SU-DHL-6 (cell line): ENCODE measurements around the gene ZFP37.

Experiments used
- H2AFZ ChIP-seq: fragments of 200-600 bp; sonication (generic); 2 replicates; pipeline ENCODE4 v1.6.1; 2014; ENCODE audit warnings: low read depth, mild to moderate bottlenecking, moderate library complexity, mixed read lengths, antibody characterized with exemption, low read length; ENCODE audit not compliant: severe bottlenecking
- H3F3A ChIP-seq: fragments of 200-600 bp; shearing (Covaris generic); 2 replicates; pipeline ENCODE4 v1.6.0; 2016; ENCODE audit warnings: antibody characterized with exemption, mild to moderate bottlenecking; ENCODE audit not compliant: insufficient read depth
- H3K27ac ChIP-seq: fragments of 200-600 bp; sonication (generic); 2 replicates; pipeline ENCODE4 v1.5.1; 2016; ENCODE audit warnings: low read depth, mild to moderate bottlenecking, low read length, moderate library complexity, mixed read lengths
- H3K27me3 ChIP-seq: fragments of 200-600 bp; sonication (generic), shearing (Covaris generic); 2 replicates; pipeline ENCODE4 v1.6.0; 2014; ENCODE audit warnings: mild to moderate bottlenecking, low read length
- H3K36me3 ChIP-seq: fragments of 200-600 bp; sonication (generic); 2 replicates; pipeline ENCODE4 v1.6.1; 2014; ENCODE audit warnings: mild to moderate bottlenecking, low read length, mixed read lengths
- H3K4me2 ChIP-seq: fragments of 300-600, 200-600 bp; shearing (Covaris generic), sonication (generic); 2 replicates; pipeline ENCODE4 v1.6.0; 2014; ENCODE audit warnings: low read length, low read depth, mild to moderate bottlenecking; ENCODE audit not compliant: poor library complexity, severe bottlenecking
- H3K4me3 ChIP-seq: fragments of 200-600 bp; sonication (generic); 2 replicates; pipeline ENCODE4 v1.5.1; 2014; ENCODE audit warnings: antibody characterized with exemption, low read length, mild to moderate bottlenecking, mixed read lengths; ENCODE audit not compliant: insufficient read depth, poor library complexity, severe bottlenecking
- H3K79me2 ChIP-seq: fragments of 200-600 bp; sonication (generic); 2 replicates; pipeline ENCODE4 v1.6.1; 2014; ENCODE audit warnings: mild to moderate bottlenecking, low read length, moderate library complexity; ENCODE audit not compliant: insufficient read depth
- H3K9ac ChIP-seq: fragments of 200-600 bp; sonication (generic); 2 replicates; pipeline ENCODE4 v1.7.0; 2014; ENCODE audit warnings: mild to moderate bottlenecking, low read length
- H3K9me2 ChIP-seq: fragments of 200-600 bp; sonication (generic); replicated peaks from 2 replicates; pipeline ENCODE4 v1.6.1; 2014; ENCODE audit warnings: low read length; ENCODE audit not compliant: insufficient read depth
- H3K9me3 ChIP-seq: fragments of 200-600 bp; sonication (generic); 2 replicates; pipeline ENCODE4 v1.6.1; 2014; ENCODE audit warnings: low read length, mixed read lengths; ENCODE audit not compliant: insufficient read depth
- H4K20me1 ChIP-seq: fragments of 200-600 bp; sonication (generic); 2 replicates; pipeline ENCODE4 v1.6.1; 2014; ENCODE audit warnings: low read depth, mild to moderate bottlenecking, antibody characterized with exemption, low read length, moderate library complexity, mixed read lengths
- CTCF ChIP-seq: fragments of 200-600 bp; sonication (generic); IDR thresholded peaks from one replicate; pipeline ENCODE4 v1.5.1; 2017; ENCODE audit warnings: antibody characterized with exemption, mild to moderate bottlenecking, low read length, moderate library complexity; ENCODE audit not compliant: insufficient read depth, poor library complexity, severe bottlenecking
- EZH2phosphoT487 ChIP-seq: fragments of 200-600 bp; sonication (generic), shearing (Covaris generic); conservative IDR thresholded peaks from 2 replicates; pipeline ENCODE4 v1.6.1; 2018; ENCODE audit warnings: mild to moderate bottlenecking, antibody characterized with exemption, low read length, moderate library complexity, mixed read lengths

Gene ZFP37

DNA sequence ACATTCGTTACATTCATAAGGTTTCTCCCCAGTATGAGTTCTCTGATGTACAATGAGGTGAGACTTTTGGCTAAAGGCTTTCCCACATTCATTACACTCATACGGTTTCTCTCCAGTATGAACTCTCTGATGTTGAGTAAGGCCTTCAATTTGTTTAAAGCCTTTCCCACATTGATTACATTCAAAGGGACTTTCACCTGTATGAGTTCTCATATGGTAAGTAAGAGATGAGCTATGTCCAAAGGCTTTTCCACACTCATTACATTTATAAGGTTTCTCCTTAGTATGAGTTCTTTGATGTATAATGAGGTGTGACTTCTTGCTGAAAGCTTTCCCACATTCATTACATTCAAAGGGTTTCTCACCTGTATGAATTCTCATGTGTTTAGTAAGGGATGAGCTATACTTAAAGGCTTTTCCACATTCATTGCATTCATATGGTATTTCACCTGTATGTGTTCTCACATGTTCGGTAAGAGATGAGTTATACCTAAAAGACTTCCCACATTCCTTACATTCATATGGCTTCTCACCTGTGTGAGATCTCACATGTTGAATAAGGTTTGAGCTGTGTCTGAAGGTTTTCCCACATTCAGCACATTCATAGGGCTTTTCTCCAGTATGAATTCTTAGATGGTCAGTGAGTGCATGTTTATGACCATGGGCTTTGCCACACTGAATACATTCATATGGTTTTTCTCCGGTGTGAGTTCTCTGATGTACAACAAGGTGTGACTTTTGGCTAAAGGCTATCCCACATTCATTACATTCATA lies 13.5 kb downstream of the ZFP37 start:
- no peak for TF ChIP-seq EZH2phosphoT487
- no peak for TF ChIP-seq CTCF
- Histone ChIP-seq H3K4me2 (no peak overlapping the region), H4K20me1 (no peaks in the 10 kb centered on the region), H3F3A (no peaks in the 10 kb centered on the region), H3K36me3 (no peaks in the 10 kb centered on the region), H3K9me3 (peaks cover 58% of the 10 kb centered on the region), H3K27ac (no peak overlapping the region), H3K9me2 (no peaks in the 10 kb centered on the region), H3K4me3 (no peak overlapping the region), H2AFZ (no peak overlapping the region), H3K27me3 (no peaks in the 10 kb centered on the region), H3K79me2 (no peaks in the 10 kb centered on the region), H3K9ac (no peak overlapping the region)

DNA sequence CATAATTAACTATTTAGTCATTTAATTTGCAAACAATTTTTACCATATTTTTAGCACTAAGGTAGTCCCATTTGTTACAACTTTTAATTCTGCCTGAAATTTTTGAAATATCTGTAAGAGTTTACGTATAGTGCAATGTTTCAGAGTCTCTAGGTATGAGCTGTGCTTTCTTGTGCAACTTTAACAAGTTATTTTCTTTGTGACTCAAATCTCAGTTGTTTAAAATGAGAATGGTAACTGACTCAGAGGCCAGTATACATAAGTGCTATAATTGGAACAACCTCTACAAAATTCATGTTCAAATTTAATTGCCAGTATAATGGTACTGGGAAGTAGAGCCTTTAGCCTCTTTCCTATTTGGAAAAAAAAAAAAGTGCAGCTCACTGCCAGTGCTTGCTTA lies 30.3 kb downstream of the ZFP37 start:
- no peaks in the 10 kb centered on the region for H3K9me2 ChIP-seq
- H3F3A ChIP-seq, result no peaks in the 10 kb centered on the region
- no peak overlapping the region for H3K4me3 ChIP-seq
- no peak overlapping the region for H3K9ac ChIP-seq
- no peak overlapping the region for H2AFZ ChIP-seq
- H4K20me1 ChIP-seq, result no peaks in the 10 kb centered on the region
- no peak overlapping the region for H3K27ac ChIP-seq
- H3K27me3 ChIP-seq, result no peaks in the 10 kb centered on the region
- H3K4me2 ChIP-seq, result no peak overlapping the region
- H3K79me2 ChIP-seq, result no peaks in the 10 kb centered on the region
- no peaks in the 10 kb centered on the region for H3K9me3 ChIP-seq
- H3K36me3 ChIP-seq, result no peaks in the 10 kb centered on the region
- no peak for TF ChIP-seq CTCF
- TF ChIP-seq EZH2phosphoT487, result no peak

- Histone ChIP-seq H3F3A (no peaks in the 10 kb centered on the region), H3K27me3 (no peaks in the 10 kb centered on the region), H3K9ac (no peak overlapping the region), H3K9me2 (no peaks in the 10 kb centered on the region), H4K20me1 (no peaks in the 10 kb centered on the region), H3K4me2 (no peak overlapping the region), H3K36me3 (no peaks in the 10 kb centered on the region), H3K9me3 (no peaks in the 10 kb centered on the region), H3K79me2 (no peaks in the 10 kb centered on the region), H3K27ac (no peak overlapping the region), H2AFZ (no peak overlapping the region), H3K4me3 (no peak overlapping the region)
- no peak for TF ChIP-seq CTCF
- no peak for TF ChIP-seq EZH2phosphoT487
Observed at GRCh38 chr9:113018247-113018646, 38.3 kb downstream of the ZFP37 start.
